Activated CD4-positive, alpha-beta T cell treated with anti-CD3 and anti-CD28 coated beads for 24 hours (primary cell): ENCODE data around the gene ALDH2.
"Not testable (repeated sequence)": the region's sequence is repeated elsewhere in the genome, so short reads cannot be mapped to it uniquely, and the experiment has no call there.

ENCODE experiments used
- DNase-seq, 2 donors: peaks; one replicate each; pipeline ENCODE4 v3.0.0-alpha.2; 2020; ENCODE audit warnings: low read depth in 2 of 2

ALDH2 gene

DNA sequence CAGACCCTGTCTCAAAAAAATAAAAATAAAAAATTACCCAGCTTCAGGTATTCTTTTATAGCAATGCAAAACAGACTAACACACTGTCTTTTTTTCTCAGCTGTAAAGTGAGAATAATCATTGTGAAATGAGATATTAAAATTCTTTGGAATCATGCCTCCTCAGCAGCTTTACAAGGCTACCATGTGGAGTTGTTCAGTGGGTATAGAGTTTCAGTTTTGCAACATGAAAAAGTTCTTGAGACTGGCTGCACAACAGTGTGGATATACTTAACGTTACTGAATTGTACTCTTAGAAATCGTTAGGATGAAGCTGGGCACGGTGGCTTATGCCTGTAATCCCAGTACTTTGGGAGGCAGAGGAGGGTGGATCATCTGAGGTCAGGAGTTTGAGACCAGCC lies 59.6 kb downstream of the ALDH2 start:
- no peak for DNase-seq

DNA sequence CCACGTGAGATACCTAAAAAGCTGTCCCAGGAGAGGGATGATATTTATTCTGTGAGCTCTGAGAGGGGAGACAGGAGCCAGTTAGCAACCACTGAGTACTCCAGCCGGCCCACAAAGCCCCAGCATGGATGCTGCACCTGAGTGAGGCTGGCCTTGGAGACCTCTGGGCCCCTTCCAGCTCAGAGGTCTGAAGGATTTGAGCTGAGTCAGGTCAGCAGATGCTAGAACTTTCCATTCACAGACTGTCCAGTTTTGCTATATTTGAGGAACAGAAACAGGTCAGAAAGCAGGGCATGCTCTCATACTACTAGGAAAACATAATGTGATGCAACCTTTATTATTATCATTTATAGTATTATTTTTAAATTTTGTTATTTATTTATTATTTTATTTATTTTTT lies 60.3 kb downstream of the ALDH2 start:
- no peak for DNase-seq

DNA sequence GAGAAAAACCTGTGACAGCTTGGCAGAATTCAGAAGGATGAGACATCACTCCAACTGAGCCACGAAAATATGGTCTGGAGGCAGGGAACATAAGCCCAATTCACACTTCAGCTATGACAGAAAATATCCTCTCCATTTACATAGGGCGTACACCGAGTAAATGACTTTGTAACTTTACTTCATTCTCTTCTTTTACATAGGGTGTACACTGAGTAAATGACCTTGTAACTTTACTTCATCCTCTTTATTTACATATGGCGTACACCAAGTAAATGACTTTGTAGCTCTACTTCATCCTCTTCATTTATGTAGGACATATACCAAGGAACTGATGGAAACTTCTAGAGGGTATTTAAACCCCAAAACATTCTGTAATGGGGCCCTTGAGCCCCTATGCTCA lies 61.2 kb downstream of the ALDH2 start:
- DNase-seq = no peak

DNA sequence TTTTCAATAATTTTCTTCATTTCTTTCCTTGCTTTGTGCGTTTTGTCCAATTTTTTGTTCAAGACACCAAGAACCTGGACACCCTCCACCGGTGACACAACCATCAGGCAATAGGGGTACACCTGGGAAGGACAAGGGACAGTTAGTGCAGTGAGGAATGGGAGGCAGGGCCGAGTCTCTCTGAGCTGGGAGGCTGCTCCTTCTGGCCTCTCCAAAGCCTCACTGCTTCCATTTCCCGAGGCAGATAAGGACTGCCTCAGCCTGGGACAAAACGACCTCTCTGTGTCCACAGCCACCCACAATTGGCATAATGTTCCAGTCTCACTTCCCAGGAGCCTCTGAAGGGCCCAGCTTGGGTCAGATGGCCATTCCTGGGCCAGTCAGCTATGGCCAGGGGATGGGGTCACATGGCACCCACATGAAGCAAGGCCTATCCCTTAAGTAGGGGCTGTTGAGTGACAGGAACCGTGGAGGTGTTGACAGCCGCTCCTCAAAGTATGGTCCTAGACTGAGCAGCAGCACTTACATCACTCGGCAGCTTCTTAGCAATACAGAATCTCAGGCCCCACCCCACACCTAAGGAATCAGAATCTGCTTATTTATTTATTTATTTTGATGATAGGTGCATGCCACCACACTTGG lies 61.7 kb downstream of the ALDH2 start:
- DNase-seq = no peak

DNA sequence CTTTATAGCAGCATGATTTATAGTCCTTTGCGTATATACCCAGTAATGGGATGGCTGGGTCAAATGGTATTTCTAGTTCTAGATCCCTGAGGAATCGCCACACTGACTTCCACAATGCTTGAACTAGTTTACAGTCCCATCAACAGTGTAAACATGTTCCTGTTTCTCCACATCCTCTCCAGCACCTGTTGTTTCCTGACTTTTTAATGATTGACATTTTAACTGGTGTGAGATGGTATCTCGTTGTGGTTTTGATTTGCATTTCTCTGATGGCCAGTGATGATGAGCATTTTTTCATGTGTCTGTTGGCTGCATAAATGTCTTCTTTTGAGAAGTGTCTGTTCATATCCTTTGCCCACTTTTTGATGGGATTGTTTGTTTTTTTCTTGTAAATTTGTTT lies 62.9 kb downstream of the ALDH2 start:
- DNase-seq = not testable (repeated sequence)

DNA sequence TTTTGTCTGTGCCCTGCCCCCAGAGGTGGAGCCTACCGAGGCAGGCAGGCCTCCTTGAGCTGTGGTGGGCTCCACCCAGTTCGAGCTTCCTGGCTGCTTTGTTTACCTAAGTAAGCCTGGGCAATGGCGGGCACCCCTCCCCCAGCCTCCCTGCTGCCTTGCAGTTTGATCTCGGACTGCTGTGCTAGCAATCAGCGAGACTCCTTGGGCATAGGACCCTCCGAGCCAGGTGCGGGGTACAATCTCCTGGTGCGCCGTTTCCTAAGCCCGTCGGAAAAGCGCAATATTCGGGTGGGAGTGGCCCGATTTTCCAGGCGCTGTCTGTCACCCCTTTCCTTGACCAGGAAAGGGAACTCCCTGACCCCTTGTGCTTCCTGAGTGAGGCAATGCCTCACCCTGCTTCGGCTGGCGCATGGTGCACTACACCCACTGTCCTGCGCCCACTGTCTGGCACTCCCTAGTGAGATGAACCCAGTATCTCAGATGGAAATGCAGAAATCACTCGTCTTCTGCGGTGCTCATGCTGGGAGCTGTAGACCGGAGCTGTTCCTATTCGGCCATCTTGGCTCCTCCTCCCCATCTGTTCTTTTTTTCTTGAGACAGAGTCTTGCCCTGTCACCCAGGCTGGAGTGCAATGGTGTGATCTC lies 68.1 kb downstream of the ALDH2 start:
- DNase-seq = not testable (repeated sequence)

DNA sequence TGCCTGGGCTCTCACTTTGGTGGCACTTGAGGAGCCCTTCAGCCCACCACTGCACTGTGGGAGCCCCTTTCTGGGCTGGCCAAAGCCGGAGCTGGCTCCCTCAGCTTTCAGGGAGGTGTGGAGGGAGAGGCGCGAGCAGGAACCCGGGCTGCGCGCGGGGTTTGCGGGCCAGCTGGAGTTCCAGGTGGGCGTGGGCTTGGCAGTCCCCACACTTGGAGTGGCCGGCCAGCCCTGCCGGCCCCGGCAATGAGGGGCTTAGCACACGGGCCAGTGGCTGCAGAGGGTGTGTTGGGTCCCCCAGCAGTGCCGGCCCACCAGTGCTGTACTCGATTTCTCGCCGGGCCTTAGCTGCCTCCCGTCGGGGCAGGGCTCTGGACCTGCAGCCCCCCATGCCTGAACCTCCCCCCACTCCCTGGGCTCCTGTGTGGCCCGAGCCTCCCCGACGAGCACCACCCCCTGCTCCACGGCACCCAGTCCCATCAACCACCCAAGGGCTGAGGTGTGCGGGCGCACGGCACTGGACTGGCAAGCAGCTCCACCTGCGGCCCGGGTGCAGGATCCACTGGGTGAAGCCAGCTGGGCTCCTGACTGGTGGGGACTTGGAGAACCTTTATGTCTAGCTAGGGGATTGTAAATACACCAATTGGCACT lies 68.9 kb downstream of the ALDH2 start:
- DNase-seq = not testable (repeated sequence)

DNA sequence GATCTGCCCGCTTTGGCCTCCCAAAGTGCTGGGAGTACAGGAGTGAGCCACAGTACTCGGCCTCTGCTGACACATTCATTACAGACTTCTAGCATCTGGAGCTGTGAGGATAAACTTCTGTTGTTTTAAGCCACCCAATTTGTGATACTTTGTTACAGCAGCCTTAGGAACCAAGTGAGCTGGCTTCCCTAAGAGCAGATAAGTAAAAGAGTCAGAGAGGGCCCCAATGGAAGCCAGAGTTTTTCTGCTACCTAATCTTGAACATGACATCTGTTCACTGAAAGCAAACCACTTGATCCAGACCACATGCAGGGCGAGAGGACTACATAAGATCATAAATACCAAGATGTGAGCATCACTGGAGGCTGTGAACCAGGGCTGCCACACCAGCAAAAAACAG lies 71.6 kb downstream of the ALDH2 start:
- no peak for DNase-seq

DNA sequence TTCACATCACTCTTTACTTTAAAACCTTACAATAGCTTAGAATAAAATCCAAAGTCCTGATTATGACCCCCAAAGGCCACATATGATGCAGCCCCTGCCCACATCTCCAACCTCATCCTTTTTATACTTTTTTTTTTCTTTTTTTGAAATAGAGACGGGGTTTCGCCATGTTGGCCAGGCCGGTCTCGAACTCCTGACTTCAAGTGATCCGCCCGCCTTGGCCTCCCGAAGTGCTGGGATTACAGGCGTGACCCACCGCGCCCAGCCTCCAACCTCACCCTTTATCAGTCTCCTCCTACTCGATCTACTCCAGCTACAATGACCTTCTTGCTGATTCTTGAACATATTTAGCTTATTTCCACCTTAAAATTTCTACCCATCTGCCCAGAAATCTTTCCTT lies 74.1 kb downstream of the ALDH2 start:
- DNase-seq = no peak

DNA sequence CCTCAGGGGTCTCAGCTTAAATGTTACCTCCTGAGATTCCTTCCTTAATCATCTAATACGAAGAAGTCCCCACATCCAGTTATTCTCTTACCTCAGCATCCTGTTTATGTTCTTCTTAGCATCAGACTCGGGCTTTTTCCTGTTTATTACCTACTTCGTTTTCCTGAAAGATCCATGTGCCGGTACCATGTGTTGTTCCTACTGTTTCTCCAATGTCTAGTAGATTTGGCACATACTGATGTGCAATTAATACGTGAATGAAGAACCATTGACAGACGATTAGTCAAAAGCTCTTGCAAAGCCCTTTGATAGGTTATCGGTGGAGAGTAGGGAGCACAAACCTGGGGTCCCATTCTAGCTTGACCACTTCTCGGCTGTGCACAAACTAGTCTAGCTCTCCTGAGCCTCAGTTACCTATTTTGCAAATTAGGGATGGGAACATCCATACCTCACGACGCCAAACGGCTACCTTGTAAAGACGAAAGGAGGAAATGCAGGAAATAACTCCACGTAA lies 74.6 kb downstream of the ALDH2 start:
- no peak for DNase-seq

DNA sequence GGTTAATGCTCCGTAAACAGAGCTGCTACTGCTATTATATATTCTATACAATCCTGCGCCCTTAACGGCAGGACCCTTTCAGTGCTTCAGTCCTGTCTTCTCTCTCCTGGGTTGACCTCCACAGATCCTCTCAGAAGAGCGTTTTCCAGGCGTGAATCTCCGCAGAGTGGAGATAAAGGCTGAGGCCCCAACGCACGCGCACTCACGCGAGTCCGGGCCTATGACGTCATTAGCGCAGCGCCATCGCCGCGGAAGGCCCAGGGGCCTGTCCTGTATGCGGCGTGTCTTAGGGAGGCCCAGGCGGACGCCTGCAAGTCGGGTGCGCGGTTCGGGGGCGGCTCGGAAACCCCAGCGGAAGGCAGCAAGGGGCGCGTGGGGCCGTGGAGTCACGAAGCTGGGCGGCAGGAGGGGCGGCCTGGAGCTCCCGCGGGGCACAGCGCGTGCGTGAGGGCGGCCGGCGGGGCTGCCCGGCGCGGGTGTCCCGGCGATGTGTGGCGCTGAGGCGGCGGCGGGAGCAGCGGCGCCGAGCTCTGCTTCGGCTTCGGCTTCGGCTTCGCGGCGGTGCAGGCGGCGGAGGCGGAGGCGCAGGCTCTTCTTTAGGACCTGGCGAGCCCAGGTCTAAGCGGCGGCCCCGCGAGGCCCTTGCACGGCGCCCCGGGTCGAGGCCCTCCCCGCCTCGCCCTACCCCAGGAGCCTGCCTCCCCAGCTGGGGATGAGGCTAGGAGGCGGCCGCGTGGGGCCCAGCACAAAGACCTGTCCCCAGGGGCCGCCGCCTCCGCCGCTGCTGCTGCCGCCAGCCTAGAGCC lies 75.2 kb downstream of the ALDH2 start, which contains the start of gene MAPKAPK5:
TSS of gene MAPKAPK5 (plus strand) at position 479 of the 806 bp plus-strand sequence. CDS start 506 bp downstream, outside the sequence.
- peak; percentile 95 to 96 for DNase-seq

DNA sequence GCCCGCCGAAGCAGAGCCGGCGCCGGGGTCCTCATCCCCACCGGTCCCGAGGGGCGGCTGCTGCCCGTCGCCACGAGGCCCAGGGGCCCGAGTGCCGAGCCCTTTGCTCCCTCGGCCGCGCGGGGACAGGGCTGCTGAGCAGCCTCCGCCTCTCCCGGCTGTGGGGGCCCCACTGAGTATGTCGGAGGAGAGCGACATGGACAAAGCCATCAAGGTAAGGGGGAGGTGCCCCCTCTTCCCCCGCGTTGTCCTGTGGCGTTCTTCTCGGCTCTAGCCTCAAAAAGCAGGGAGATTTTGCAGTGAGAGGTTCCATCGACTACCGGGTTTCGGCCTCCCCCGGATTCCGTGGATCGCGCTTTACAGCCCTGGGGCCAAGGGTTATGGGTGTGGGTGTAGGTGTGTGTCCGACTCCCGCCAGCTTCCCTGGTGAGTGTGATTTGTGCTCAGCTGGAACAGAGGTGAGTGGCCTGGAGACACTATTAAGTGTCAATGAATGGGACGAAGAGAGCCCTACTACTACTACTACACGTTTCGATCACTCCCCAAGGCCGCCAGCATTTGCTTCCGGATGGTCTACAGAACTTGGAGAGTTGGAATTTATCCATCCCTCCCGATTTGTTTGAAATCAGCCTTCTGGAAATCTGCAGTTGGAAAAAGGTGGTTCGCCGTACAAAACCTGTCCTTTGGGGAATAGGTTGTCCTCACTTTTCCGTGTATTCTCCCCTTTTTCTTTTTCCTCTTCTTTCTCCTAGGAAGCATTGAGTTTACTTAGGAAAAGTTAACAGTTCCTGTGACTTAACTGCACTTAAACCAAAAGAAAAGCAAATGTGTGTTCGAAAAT lies 76.0 kb downstream of the ALDH2 start:
- DNase-seq = peak in 1 of 2 donors; percentile 7

DNA sequence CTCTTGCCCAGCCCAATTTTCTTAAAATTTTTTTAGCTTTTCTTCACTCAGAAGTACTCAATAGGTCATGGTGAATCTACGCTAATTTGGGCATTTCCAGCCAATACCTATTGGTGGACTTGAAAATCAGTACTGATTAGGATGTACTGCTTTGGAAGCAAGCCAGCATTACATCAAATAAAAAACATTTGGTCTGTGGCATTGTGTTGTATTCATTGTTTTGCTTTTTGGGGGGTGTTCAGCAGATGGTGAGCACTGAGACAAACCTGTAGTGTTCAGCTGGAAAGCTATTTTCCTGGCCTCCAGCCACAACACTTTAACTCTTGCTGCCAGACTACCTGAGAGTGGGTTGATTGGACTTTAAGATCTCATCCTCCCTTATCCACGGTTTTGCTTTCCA lies 79.3 kb downstream of the ALDH2 start:
- no peak for DNase-seq

DNA sequence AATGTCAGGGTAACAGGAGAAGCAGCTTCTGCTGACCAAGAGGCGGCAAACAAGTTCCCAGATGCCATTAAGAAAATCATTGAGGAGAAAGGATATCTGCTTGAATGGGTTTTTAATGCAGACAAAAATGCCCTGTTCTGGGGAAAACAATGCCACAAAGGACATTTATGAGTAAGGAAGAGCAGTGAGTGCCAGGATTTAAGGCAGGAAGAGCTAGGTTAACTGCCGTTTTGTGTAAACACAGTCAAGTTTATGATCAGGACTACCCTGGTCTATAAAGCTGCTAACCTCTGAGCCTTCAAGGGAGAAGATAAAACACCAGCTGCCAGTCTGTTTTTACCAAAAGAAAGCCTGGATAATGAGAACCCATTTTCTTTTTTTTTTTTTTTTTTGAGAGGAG lies 83.8 kb downstream of the ALDH2 start:
- no peak for DNase-seq

DNA sequence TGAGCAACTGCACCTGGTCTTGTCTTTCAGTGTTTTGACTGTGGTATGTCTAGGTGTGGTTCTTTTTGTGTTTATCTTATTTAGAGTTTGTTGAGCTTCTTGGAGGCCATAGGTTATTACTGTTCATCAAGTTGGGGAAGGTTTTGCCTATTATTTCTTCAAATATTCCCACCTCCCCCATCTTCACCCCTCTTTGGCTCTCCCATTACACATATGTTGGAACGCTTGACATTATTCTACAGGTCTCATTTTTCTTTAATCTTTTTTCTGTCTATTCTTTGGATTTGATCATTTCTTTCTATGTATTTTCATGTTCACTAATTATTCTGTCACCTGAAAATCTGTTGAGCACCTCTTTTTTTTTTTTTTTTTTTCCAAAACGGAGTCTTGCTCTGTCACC lies 91.5 kb downstream of the ALDH2 start:
- DNase-seq = no peak

DNA sequence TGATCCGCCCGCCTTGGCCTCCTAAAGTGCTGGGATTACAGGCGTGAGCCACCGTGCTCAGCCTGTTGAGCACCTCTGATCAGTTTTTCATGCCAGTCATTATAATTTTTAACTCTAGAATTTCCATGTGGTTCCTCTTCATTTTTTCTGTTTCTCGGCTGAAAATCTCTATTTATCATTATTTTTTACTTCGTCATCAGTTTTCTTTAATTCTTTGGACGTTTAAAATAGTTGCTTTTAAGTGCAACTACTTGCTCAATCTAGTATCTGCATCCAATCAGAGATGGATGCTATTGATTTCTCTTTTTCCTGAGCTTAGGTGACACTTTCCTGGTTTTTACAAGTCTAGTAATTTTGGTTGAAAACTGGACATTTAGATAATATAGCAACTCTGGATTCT lies 92.0 kb downstream of the ALDH2 start:
- no peak for DNase-seq

DNA sequence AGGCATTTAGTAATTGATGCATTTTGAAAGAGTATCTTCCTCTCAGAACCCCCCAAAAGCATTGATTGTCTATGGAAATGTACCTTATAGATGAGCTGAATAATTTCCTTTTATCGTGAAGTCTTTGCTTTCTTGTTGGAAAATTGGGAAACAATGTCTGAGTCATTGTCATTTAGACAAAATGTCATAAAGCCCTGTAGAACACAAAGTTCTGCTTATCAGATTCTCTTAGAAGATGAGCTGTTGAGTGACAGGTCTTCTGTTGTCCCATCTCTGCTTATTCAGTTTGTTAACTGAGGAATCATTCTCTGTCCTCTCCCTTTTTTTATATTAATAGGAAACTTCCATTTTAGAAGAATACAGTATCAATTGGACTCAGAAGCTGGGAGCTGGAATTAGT lies 98.2 kb downstream of the ALDH2 start:
- DNase-seq = no peak
